IgD-negative memory B cell (primary cell): Measurements from ENCODE around the gene PRKAR1A. TPM values are rescaled to one million over a fixed set of nuclear protein-coding genes. Genes with fewer than 3 reads are reported as not detected.
"Not testable (repeated sequence)": the region's sequence is repeated elsewhere in the genome, so short reads cannot be mapped to it uniquely, and the experiment has no call there.

Experiments used
- H3K27ac Mint-ChIP-seq, 3 donors: one replicate each; pipeline ENCODE4 v1.8.0; 2020 to 2022; ENCODE audit warnings: mild to moderate bottlenecking in 3 of 3, mixed read lengths in 3 of 3, moderate library complexity in 1 of 3
- H3K27me3 Mint-ChIP-seq: one replicate; pipeline ENCODE4 v1.8.0; 2021; ENCODE audit warnings: mixed read lengths
- H3K36me3 Mint-ChIP-seq: one replicate; pipeline ENCODE4 v1.8.0; 2020; ENCODE audit warnings: mild to moderate bottlenecking, mixed read lengths
- H3K4me1 Mint-ChIP-seq, 3 donors: one replicate each; pipeline ENCODE4 v1.8.0; 2020 to 2022; ENCODE audit warnings: mixed read lengths in 3 of 3, mild to moderate bottlenecking in 1 of 3
- H3K4me3 Mint-ChIP-seq, 4 donors: one replicate each; pipeline ENCODE4 v1.8.0; 2020 to 2022; ENCODE audit warnings: mild to moderate bottlenecking in 4 of 4, mixed read lengths in 4 of 4, moderate library complexity in 3 of 4
- H3K9me3 Mint-ChIP-seq, 3 donors: one replicate each; pipeline ENCODE4 v1.8.0; 2020 to 2021; ENCODE audit warnings: mixed read lengths in 3 of 3, mild to moderate bottlenecking in 1 of 3
- polyA plus RNA-seq: library from polyadenylated mRNA; unstranded; fragments of 300-500 nt; fragmentation: Illumina TruSeq; gene quantifications from one replicate; pipeline ENCODE4 v1.2.3, GENCODE V29; 2021

The PRKAR1A gene
- polyA plus RNA-seq, 1 donor from 2014 or later: 175 TPM

DNA sequence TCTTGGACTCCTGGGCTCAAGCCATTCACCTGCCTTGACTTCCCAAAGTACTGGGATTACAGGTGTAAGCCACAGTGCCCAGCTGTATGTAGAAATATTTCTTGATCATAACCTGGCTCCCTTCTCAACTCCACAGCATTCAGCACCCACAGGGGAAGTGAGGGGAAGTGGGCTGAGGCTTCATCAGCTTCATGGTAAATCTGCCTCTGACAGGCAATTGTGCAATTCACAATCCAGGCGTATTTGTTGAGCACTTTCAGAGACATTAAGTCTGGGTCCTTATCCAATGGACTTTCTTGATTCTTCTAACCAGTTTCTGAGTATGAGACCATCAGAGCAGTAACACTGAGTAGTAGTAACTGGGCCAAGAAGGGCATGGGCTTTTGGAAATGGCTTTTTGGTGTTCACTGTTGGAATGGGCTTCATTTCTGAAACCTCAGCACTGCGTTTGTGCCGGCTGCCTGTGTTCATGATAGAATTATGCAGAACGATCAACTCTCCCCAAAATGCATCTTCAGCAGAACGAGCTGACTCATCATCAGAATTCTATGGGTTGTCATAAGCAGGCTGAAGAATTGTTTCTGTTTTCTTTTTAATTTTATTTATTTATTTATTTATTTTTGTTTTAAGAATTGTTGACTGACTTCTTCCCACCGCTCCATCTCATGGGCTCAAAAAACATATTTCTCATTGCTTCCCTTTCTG is 60.1 kb downstream of the PRKAR1A start:
- Mint-ChIP-seq H3K36me3 (peaks cover 1% of the 10 kb centered on the region), H3K27me3 (peaks cover under 1% of the 10 kb centered on the region), H3K4me3 (no peak overlapping the region), H3K4me1 (peaks cover 0 to 3% (median 0%) of the 10 kb centered on the region in 3 donors), H3K27ac (no peak overlapping the region), H3K9me3 (no peaks in the 10 kb centered on the region)

- no peaks in the 10 kb centered on the region for H3K27me3 Mint-ChIP-seq
- peaks cover 1% of the 10 kb centered on the region for H3K36me3 Mint-ChIP-seq
- H3K9me3 Mint-ChIP-seq: no peaks in the 10 kb centered on the region
Measured at GRCh38 chr17:68573338-68573737, 61.1 kb downstream of the PRKAR1A start.

DNA sequence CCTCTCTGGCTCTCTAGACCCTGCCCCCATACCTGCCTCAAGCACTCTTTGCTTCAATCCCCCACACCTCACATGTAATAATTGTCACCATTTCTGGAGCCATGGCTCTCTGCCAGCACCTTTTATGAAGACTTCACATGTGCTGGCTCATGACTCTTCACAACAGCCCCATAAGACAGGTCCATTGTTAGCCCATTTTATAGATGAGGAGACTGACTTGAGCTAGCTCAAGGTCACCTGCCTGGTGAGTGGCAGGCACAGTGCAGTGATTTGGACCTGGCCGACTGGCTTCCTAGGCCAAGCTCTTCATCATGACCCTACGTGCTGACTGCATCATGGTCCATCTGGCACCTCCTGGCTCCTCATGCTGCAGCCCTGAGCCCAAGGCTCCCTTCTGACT is 63.9 kb downstream of the PRKAR1A start:
- no peak overlapping the region for H3K4me3 Mint-ChIP-seq
- H3K9me3 Mint-ChIP-seq: no peaks in the 10 kb centered on the region
- peaks cover 1% of the 10 kb centered on the region for H3K36me3 Mint-ChIP-seq
- no peak overlapping the region for H3K27ac Mint-ChIP-seq
- no peaks in the 10 kb centered on the region for H3K27me3 Mint-ChIP-seq
- no peaks in the 10 kb centered on the region for H3K4me1 Mint-ChIP-seq

More at GRCh38 chr17:68573338-68573737, 61.1 kb downstream of the PRKAR1A start:
- Mint-ChIP-seq H3K27ac (no peak overlapping the region), H3K4me3 (no peak overlapping the region), H3K4me1 (peaks cover 0 to 3% (median 0%) of the 10 kb centered on the region in 3 donors)

DNA sequence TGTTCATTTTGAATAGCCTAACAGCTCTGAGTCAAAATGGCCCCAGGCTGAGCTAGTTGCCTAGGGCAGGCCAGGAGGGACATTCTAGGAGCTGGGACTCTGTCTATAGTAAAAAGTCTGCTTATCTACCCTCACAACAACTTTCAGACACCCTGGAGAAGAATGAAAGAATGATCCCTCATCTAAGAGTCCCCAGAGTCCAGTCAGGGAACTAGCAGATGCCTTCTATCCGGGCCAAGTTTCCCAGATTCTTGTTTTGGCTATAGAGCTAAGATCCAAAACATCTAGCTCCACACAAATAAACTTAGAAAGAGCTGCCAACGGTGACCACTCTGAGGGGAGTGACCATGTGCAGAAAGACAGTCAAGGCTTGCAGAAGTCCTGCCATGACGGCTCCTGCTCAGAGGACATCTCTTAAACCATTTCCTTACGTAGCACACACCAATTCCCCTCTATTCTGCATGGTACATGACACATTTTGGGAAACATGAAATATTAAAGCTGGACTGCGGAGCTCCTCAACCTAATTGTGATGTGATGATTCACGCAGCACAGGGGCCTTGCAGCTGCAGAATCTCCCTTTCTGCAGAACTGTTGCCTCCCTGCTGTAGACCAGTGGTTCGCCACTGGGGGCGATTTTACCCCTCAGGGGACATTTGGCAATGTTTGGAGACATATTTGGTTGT is 64.7 kb downstream of the PRKAR1A start:
- no peaks in the 10 kb centered on the region for H3K4me1 Mint-ChIP-seq
- H3K9me3 Mint-ChIP-seq: no peaks in the 10 kb centered on the region
- no peak overlapping the region for H3K27ac Mint-ChIP-seq
- H3K36me3 Mint-ChIP-seq: peaks cover 1% of the 10 kb centered on the region
- peaks cover under 1% of the 10 kb centered on the region for H3K27me3 Mint-ChIP-seq
- H3K4me3 Mint-ChIP-seq: no peak overlapping the region

GRCh38 chr17:68577497-68577821 is 65.2 kb downstream of the PRKAR1A start:
- no peak overlapping the region for H3K27ac Mint-ChIP-seq
- no peaks in the 10 kb centered on the region for H3K4me1 Mint-ChIP-seq
- H3K36me3 Mint-ChIP-seq: peaks cover 1% of the 10 kb centered on the region
- no peak overlapping the region for H3K4me3 Mint-ChIP-seq
- peaks cover 5% of the 10 kb centered on the region for H3K27me3 Mint-ChIP-seq
- H3K9me3 Mint-ChIP-seq: no peaks in the 10 kb centered on the region

DNA sequence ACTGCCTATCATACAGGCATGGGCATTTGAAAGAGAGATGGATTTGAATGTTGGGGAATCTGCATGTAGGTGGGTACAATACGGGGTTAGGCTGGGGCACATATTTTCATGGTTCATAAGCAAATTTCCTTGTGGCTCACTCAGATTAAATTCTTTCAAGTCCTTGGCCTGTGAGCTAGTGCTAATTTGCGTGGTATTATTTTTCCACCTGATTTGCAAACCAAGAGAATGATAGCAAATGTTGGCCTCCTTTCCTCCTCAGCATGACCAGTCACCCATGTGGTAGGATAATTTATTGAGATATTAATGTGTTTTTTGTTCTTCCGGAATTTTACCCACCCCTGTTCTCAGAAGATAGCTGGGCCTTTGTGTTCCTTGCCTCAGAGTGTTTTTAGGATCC is 66.0 kb downstream of the PRKAR1A start:
- Mint-ChIP-seq H3K27me3 (peaks cover 5% of the 10 kb centered on the region), H3K4me3 (no peak overlapping the region), H3K4me1 (no peaks in the 10 kb centered on the region), H3K36me3 (no peaks in the 10 kb centered on the region), H3K9me3 (no peaks in the 10 kb centered on the region), H3K27ac (peak overlapping the region in 1 of 3 donors; percentile 52)

DNA sequence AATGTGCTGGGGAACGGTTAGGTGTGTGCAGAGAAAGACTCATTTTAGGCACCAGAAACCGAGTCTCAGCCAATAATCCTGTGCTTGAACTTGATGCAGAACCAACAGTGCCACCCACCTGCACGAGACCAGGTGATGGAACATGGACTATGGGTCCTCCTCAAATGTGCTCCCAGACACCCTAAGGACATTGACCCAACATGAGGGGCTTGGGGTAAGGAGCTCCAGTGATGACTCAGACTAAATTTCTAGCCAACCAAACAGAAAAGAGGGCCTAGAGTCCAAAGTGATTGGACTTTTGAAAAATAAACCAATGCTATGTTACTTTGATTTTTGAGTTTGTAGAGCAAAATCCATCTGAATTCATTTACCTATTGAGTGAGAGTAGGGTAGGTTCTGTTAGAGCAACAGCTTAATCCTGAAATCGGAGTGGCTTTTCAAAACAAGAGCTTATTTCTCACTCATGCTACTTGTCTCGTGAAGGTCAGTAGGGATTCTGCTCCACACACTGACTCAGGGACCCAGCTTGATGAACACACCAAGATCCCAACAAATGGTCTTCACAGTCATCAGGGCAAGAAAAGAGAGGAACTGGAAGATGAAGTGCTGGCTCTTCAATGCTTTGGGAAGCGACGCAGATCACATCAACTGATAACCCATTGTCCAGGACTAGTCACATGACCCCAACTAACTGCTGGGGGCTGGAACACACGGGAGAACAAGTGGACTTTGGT is 67.1 kb downstream of the PRKAR1A start:
- Mint-ChIP-seq H3K4me3 (no peak overlapping the region), H3K9me3 (no peaks in the 10 kb centered on the region), H3K36me3 (no peaks in the 10 kb centered on the region), H3K27ac (no peak overlapping the region), H3K4me1 (no peaks in the 10 kb centered on the region), H3K27me3 (peaks cover 6% of the 10 kb centered on the region)

- Mint-ChIP-seq H3K27ac (no peak overlapping the region), H3K36me3 (no peaks in the 10 kb centered on the region), H3K27me3 (peaks cover 6% of the 10 kb centered on the region), H3K9me3 (no peaks in the 10 kb centered on the region), H3K4me1 (no peaks in the 10 kb centered on the region), H3K4me3 (no peak overlapping the region)
Measured at GRCh38 chr17:68580236-68580770, 68.1 kb downstream of the PRKAR1A start.

- Mint-ChIP-seq H3K4me1 (no peaks in the 10 kb centered on the region), H3K27ac (no peak overlapping the region), H3K9me3 (peaks cover 0 to 1% (median 0%) of the 10 kb centered on the region in 3 donors), H3K4me3 (no peak overlapping the region), H3K36me3 (no peaks in the 10 kb centered on the region), H3K27me3 (peaks cover 6% of the 10 kb centered on the region)
Measured at GRCh38 chr17:68581863-68582645, 69.8 kb downstream of the PRKAR1A start.

DNA sequence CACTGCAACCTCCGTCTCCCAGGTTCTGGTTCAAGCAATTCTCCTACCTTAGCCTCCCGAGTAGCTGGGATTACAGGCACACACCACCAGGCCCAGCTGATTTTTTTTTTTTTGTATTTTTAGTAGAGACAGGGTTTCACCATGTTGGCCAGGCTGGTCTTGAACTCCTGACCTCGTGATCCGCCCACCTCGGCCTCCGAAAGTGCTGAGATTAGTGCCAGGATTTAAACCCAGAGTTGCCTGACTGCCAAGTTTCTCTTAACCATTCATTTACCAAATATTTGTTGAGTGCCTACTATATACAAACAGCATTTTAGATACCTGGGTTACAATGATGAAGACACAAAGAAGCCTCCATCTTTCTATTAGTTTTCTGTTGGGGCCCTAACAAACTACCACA is 70.6 kb downstream of the PRKAR1A start:
- not testable (repeated sequence) for H3K27ac Mint-ChIP-seq, H3K27me3 Mint-ChIP-seq, H3K36me3 Mint-ChIP-seq, H3K4me3 Mint-ChIP-seq, H3K9me3 Mint-ChIP-seq, H3K4me1 Mint-ChIP-seq

DNA sequence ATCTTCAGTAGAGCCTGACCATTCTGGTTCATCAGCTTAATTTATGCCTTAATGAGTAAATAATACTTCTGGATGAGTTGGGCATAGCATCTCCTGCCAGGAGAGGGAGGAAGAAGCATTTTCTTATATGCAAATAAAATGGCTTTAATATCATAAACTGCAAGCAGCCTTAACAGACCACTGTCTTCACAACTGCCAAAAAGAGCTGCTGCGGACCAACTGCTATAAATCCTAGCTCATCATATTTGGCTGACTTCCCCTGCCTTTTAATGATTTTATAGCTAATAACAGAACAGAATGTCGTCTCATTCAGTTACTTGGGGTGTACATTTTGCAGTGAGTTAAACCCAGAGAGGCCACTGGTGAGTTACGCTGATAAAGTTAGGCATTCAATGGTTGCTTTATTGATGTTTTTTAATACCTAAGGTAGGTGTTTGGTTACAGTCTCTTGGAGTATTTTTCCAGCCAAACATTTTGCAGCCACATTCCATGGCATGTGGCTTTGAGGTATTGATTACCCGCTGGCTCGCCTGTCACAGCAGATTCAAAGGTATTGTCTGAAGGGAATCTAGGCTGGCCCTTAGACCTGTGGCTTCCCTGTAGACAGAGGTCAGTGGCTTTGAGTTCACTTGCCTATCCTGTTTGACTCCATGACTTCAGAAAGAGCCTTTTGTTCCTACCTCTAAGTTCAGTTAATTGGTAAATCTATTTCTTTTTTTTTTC is 72.5 kb downstream of the PRKAR1A start:
- H3K4me3 Mint-ChIP-seq: no peak overlapping the region
- H3K27ac Mint-ChIP-seq: no peak overlapping the region
- no peaks in the 10 kb centered on the region for H3K4me1 Mint-ChIP-seq
- peaks cover 0 to 9% (median 1%) of the 10 kb centered on the region in 3 donors for H3K9me3 Mint-ChIP-seq
- H3K27me3 Mint-ChIP-seq: peaks cover 6% of the 10 kb centered on the region
- H3K36me3 Mint-ChIP-seq: peaks cover 3% of the 10 kb centered on the region

DNA sequence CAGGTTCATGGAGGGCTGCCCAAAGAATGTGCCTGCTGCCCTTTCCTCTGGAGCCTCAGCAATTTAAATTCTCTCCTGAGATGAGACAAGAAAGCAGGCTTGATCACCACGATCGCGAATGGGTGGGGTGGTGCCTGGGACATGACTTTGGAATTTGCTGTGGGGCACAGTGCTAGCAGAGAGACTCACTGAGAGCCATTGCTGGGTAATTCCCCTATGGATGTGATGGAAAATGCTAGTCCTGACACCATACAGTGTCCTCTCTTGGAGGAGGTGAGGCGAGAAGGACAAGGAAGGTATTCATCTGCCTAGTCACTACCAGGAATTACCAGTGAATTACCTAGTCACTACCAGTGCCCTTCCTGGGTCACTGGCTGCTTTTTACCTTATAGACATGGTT is 73.4 kb downstream of the PRKAR1A start:
- no peaks in the 10 kb centered on the region for H3K4me1 Mint-ChIP-seq
- no peak overlapping the region for H3K27ac Mint-ChIP-seq
- peaks cover 0 to 9% (median 1%) of the 10 kb centered on the region in 3 donors for H3K9me3 Mint-ChIP-seq
- H3K36me3 Mint-ChIP-seq: peaks cover 3% of the 10 kb centered on the region
- H3K27me3 Mint-ChIP-seq: peaks cover 6% of the 10 kb centered on the region
- no peak overlapping the region for H3K4me3 Mint-ChIP-seq

DNA sequence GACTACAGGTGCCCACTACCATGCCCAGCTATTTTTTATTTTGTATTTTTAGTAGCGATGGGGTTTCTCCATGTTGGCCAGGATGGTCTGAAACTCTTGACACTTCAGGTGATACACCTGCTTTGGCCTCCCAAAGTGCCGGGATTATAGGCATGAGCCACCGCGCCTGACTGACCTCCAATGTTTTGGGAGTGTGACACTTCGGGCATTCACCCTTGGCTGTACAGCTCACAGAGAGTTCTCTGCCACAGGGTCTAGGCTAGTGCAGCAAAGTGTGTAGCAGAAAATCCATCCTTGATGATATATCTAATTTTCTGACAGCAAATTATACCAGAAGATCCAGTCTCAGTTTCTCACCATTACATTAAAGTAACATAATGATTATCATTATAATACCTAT is 74.8 kb downstream of the PRKAR1A start:
- Mint-ChIP-seq H3K27ac (no peak overlapping the region), H3K36me3 (peaks cover 3% of the 10 kb centered on the region), H3K27me3 (peaks cover 8% of the 10 kb centered on the region), H3K4me1 (no peaks in the 10 kb centered on the region), H3K4me3 (no peak overlapping the region), H3K9me3 (peaks cover 0 to 9% (median 1%) of the 10 kb centered on the region in 3 donors)

GRCh38 chr17:68587847-68588246 is 75.6 kb downstream of the PRKAR1A start:
- Mint-ChIP-seq H3K27me3 (peaks cover 10% of the 10 kb centered on the region), H3K36me3 (peaks cover 3% of the 10 kb centered on the region), H3K27ac (no peak overlapping the region), H3K4me3 (no peak overlapping the region), H3K4me1 (no peaks in the 10 kb centered on the region), H3K9me3 (peaks cover 0 to 9% (median 1%) of the 10 kb centered on the region in 3 donors)
